Measurements from ENCODE around the gene MTUS2. TPM values are rescaled to one million over a fixed set of nuclear protein-coding genes. Genes with fewer than 3 reads are reported as not detected.

The MTUS2 gene
- total and polyA plus RNA-seq, 8 donors = 0.12 to 28.1 (median 3.5) TPM; not detected in 1

- WGBS, 5 donors = 43 to 50% (median 45%) methylated on average over 3 of the region's 3 CpGs
- H3K27ac ChIP-seq = no peak overlapping the region
- H3K27me3 ChIP-seq = no peaks in the 10 kb centered on the region
- H3K36me3 ChIP-seq = no peaks in the 10 kb centered on the region
- intact Hi-C loops (cut with DNase I; ENCODE audit: low total_unique reads) = no loop called here
- H3K4me1 ChIP-seq = peaks cover 0 to 5% (median 0%) of the 10 kb centered on the region in 4 donors
- no peak for DNase-seq
- H3K4me3 ChIP-seq = no peak overlapping the region
- TF ChIP-seq CTCF (IDR thresholded peaks at IDR 0.05) = no peak
- no peak for TF ChIP-seq POLR2A (IDR thresholded peaks at IDR 0.05)
- no peak for TF ChIP-seq POLR2AphosphoS5 (IDR thresholded peaks at IDR 0.05)
- no peak for TF ChIP-seq EP300 (IDR thresholded peaks at IDR 0.05)
- peaks cover 0 to 24% (median 4%) of the 10 kb centered on the region in 4 donors for H3K9me3 ChIP-seq
Measured at GRCh38 chr13:29073755-29074154, 253.6 kb downstream of the MTUS2 start.

- Histone ChIP-seq H3K4me1 (peaks cover 0 to 5% (median 0%) of the 10 kb centered on the region in 4 donors), H3K36me3 (no peaks in the 10 kb centered on the region), H3K9me3 (peaks cover 0 to 44% (median 15%) of the 10 kb centered on the region in 4 donors), H3K27ac (no peak overlapping the region), H3K4me3 (no peak overlapping the region), H3K27me3 (no peaks in the 10 kb centered on the region)
- 16 to 34% (median 25%) methylated on average over 3 of the region's 3 CpGs for WGBS, 5 donors
- intact Hi-C loops (cut with DNase I; ENCODE audit: low total_unique reads) = no loop called here
- no peak for DNase-seq
- no peak for TF ChIP-seq POLR2A (IDR thresholded peaks at IDR 0.05)
- TF ChIP-seq POLR2AphosphoS5 (IDR thresholded peaks at IDR 0.05) = no peak
- TF ChIP-seq EP300 (IDR thresholded peaks at IDR 0.05) = no peak
- no peak for TF ChIP-seq CTCF (IDR thresholded peaks at IDR 0.05)
Measured at GRCh38 chr13:29077051-29077813, 257.1 kb downstream of the MTUS2 start.

- H3K9me3 ChIP-seq = peaks cover 0 to 30% (median 13%) of the 10 kb centered on the region in 4 donors
- no peak overlapping the region for H3K4me3 ChIP-seq
- 27 to 86% (median 42%) methylated on average over 1 of the region's 1 CpG for WGBS, 5 donors
- H3K27ac ChIP-seq = no peak overlapping the region
- TF ChIP-seq POLR2AphosphoS5 (IDR thresholded peaks at IDR 0.05) (no peak), EP300 (IDR thresholded peaks at IDR 0.05) (no peak), CTCF (IDR thresholded peaks at IDR 0.05) (no peak), POLR2A (IDR thresholded peaks at IDR 0.05) (no peak)
- DNase-seq = peak in 1 of 2 donors; percentile 58
- H3K4me1 ChIP-seq = peaks cover 0 to 5% (median 0%) of the 10 kb centered on the region in 4 donors
- intact Hi-C loops (cut with DNase I; ENCODE audit: low total_unique reads) = no loop called here
- no peaks in the 10 kb centered on the region for H3K27me3 ChIP-seq
- no peaks in the 10 kb centered on the region for H3K36me3 ChIP-seq
Measured at GRCh38 chr13:29081036-29081435, 260.9 kb downstream of the MTUS2 start.

DNA sequence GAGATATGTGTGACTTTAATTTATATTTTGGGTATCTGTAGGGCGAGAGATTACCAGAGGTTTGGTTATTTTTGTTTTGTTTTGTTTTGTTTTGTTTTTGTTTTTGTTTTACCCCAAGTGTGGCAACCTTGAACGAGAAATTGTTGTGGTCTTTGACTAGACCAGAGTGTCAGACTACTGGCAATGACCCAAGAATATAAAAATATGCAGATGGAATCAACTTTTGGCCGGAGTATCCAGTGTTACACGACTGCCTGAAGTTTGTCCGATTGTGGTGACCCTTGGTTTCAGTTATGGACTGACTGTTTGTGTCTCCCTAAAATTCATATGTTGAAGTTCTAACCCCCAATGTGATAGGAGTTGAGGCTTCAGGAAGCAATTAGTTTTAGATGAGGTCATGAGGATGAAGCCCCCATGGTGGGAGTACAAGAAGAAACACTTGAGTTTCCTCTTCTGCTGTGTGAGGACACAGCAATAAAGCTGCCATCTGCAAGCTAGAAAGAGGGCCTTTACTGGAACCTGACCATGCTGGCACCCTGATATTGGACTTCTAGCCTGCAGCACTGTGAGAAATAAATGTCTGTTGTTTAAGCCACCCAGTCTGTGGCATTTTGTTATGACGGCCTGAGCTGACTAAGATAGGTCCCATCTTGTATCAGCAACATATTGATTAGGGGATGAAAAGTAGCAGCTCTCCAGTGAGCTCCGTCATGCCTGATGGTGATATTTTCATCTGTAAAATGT lies 261.7 kb downstream of the MTUS2 start:
- H3K27me3 ChIP-seq = no peaks in the 10 kb centered on the region
- WGBS, 5 donors = 70 to 78% (median 77%) methylated on average over 7 of the region's 7 CpGs
- no peak for DNase-seq
- intact Hi-C loops (cut with DNase I; ENCODE audit: low total_unique reads) = no loop called here
- TF ChIP-seq POLR2AphosphoS5 (IDR thresholded peaks at IDR 0.05) = no peak
- TF ChIP-seq POLR2A (IDR thresholded peaks at IDR 0.05) = no peak
- no peak for TF ChIP-seq EP300 (IDR thresholded peaks at IDR 0.05)
- no peak for TF ChIP-seq CTCF (IDR thresholded peaks at IDR 0.05)
- H3K4me1 ChIP-seq = peaks cover 0 to 2% (median 0%) of the 10 kb centered on the region in 4 donors
- H3K9me3 ChIP-seq = peaks cover 0 to 35% (median 13%) of the 10 kb centered on the region in 4 donors
- H3K4me3 ChIP-seq = no peak overlapping the region
- no peaks in the 10 kb centered on the region for H3K36me3 ChIP-seq
- no peak overlapping the region for H3K27ac ChIP-seq

Measured in stomach (tissue), 9 donors.